Thyroid gland (tissue), 4 donors: ENCODE data around the gene ST3GAL4. TPM values are rescaled to one million over a fixed set of nuclear protein-coding genes. Genes with fewer than 3 reads are reported as not detected.
A peak's percentile ranks its signal among the peaks of the same experiment; 100 is the strongest.

Experiments
- DNase-seq, 2 donors: peaks; one replicate each; pipeline ENCODE4 v3.0.0-alpha.2; 2019
- H3K27ac ChIP-seq, 3 donors: fragments of 200-600 bp; sonication (generic); 1 replicate in 2 of 3; 2 replicates in 1 of 3; pipeline ENCODE4 v1.5.1; 2016 to 2019; ENCODE audit warnings: mild to moderate bottlenecking in 1 of 3, moderate library complexity in 1 of 3
- H3K27me3 ChIP-seq: fragments of 200-600 bp; sonication (generic); one replicate; pipeline ENCODE4 v1.5.1; 2019
- H3K36me3 ChIP-seq, 2 donors: fragments of 200-600 bp; sonication (generic); one replicate each; pipeline ENCODE4 v1.5.1; 2016 to 2019
- H3K4me1 ChIP-seq, 2 donors: fragments of 200-600 bp; sonication (generic); one replicate each; pipeline ENCODE4 v1.5.1; 2017 to 2019
- H3K4me3 ChIP-seq, 3 donors: fragments of 200-600 bp; sonication (generic); replicated peaks in 1 of 3; 1 replicate in 2 of 3; 2 replicates in 1 of 3; pipeline ENCODE4 v1.5.1; 2016; ENCODE audit warnings: mild to moderate bottlenecking in 1 of 3
- H3K9me3 ChIP-seq: fragments of 200-600 bp; sonication (generic); one replicate; pipeline ENCODE4 v1.5.1; 2017
- POLR2A ChIP-seq, 2 donors: fragments of 450-650 bp; IDR thresholded peaks; one replicate each; pipeline ENCODE4 v1.6.1; 2017; ENCODE audit warnings: antibody characterized with exemption in 2 of 2, mild to moderate bottlenecking in 2 of 2, moderate library complexity in 1 of 2
- WGBS, 2 donors: methylation state at CpG; one replicate each; pipeline ENCODE4 v1.1.5; 2017; 5-methylcytosine and 5-hydroxymethylcytosine counted together
- intact Hi-C: fragments of 100-400 bp; cut with DNase I; formaldehyde crosslinking; loops from one replicate; pipeline ENCODE4 v1.15.1; 2023
- total RNA-seq, 4 donors: library from RNA; depleted of rRNA; stranded (reverse); fragments of >200 nt; gene quantifications; one replicate each; pipeline ENCODE4 v1.2.3, GENCODE V29; 2016
- TF ChIP-seq, protein P1 (sequence below), 6 experiments: fragments of 200-600 bp in 3 of 6; fragments of 450-650 bp in 3 of 6; sonication (generic) in 3 of 6; IDR thresholded peaks; one replicate each; pipeline ENCODE4 v1.5.1; 2016 to 2019; ENCODE audit warnings: antibody characterized with exemption in 6 of 6, mild to moderate bottlenecking in 2 of 6, inconsistent platforms in 1 of 6, moderate library complexity in 1 of 6

The ST3GAL4 gene
- total RNA-seq, 4 donors from 2014 or later: 5.3 to 33.9 (median 26.4) TPM

GRCh38 chr11:126348806-126349582 lies 6.5 kb upstream of the ST3GAL4 start:
- no peak for TF ChIP-seq POLR2A (IDR thresholded peaks at IDR 0.05)
- TF ChIP-seq, protein P1, sequence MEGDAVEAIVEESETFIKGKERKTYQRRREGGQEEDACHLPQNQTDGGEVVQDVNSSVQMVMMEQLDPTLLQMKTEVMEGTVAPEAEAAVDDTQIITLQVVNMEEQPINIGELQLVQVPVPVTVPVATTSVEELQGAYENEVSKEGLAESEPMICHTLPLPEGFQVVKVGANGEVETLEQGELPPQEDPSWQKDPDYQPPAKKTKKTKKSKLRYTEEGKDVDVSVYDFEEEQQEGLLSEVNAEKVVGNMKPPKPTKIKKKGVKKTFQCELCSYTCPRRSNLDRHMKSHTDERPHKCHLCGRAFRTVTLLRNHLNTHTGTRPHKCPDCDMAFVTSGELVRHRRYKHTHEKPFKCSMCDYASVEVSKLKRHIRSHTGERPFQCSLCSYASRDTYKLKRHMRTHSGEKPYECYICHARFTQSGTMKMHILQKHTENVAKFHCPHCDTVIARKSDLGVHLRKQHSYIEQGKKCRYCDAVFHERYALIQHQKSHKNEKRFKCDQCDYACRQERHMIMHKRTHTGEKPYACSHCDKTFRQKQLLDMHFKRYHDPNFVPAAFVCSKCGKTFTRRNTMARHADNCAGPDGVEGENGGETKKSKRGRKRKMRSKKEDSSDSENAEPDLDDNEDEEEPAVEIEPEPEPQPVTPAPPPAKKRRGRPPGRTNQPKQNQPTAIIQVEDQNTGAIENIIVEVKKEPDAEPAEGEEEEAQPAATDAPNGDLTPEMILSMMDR (IDR thresholded peaks at IDR 0.05): no peak
- DNase-seq: no peak
- H3K36me3 ChIP-seq: peaks cover 0 to 5% of the 10 kb centered on the region in 2 donors
- H3K9me3 ChIP-seq: no peaks in the 10 kb centered on the region
- no peaks in the 10 kb centered on the region for H3K27me3 ChIP-seq
- intact Hi-C loops: no loop called here
- 62 to 68% methylated on average over 8 of the region's 8 CpGs for WGBS, 2 donors
- peak overlapping the region in 2 of 3 donors; percentile 27 to 45 for H3K27ac ChIP-seq
- H3K4me3 ChIP-seq: no peak overlapping the region
- peaks cover 0 to 22% of the 10 kb centered on the region in 2 donors for H3K4me1 ChIP-seq

DNA sequence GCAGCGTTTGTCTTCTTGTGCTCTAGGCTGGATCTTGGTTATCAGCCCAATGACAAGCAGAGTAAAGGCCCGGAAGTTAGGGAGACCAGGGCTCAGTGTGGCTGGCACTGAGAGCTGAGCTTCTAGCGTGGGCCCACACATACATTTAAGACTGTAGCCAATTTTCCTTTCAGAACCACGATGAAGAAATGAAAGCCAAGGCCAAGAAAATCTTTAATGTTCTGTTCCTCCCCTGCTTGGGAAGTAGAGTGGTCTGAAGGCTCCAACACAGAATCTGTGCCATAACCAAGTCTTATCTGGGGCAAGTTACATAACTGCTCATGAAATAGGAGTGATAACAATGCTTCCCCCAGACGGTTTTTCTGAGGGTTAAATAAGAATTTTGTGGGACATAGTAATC lies 4.7 kb upstream of the ST3GAL4 start:
- TF ChIP-seq, protein P1 (IDR thresholded peaks at IDR 0.05): no peak
- TF ChIP-seq POLR2A (IDR thresholded peaks at IDR 0.05): no peak
- 77 to 83% methylated on average over 5 of the region's 5 CpGs for WGBS, 2 donors
- Histone ChIP-seq H3K4me1 (peaks cover 7 to 28% of the 10 kb centered on the region in 2 donors), H3K36me3 (no peaks in the 10 kb centered on the region), H3K4me3 (no peak overlapping the region), H3K9me3 (no peaks in the 10 kb centered on the region), H3K27me3 (no peaks in the 10 kb centered on the region), H3K27ac (no peak overlapping the region)
- intact Hi-C loops: no loop called here
- no peak for DNase-seq

DNA sequence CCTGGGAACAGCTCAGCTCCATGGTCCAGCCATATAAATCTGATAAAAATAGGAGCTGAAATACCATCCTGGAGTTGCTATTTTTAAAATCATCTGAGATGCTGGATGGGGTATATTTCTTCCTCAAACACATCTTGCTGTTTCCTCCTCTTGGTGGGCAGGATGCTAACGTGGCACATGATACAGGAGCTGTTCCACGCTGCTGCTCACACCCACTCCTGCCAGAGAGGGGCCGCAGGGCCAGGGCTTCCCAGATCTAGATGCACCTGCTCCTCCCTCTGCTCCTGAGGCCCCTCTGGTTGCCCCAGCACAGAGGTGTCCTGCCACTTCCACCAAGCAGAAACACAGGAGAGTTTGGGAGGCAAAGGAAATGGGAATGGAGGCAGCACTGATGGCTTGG lies 3.3 kb upstream of the ST3GAL4 start:
- H3K27ac ChIP-seq: no peak overlapping the region
- H3K27me3 ChIP-seq: no peaks in the 10 kb centered on the region
- no peaks in the 10 kb centered on the region for H3K9me3 ChIP-seq
- intact Hi-C loops: no loop called here
- H3K4me3 ChIP-seq: no peak overlapping the region
- DNase-seq: no peak
- TF ChIP-seq, protein P1 (IDR thresholded peaks at IDR 0.05): no peak
- H3K36me3 ChIP-seq: no peaks in the 10 kb centered on the region
- peaks cover 7 to 40% of the 10 kb centered on the region in 2 donors for H3K4me1 ChIP-seq
- 67 to 86% methylated on average over 3 of the region's 3 CpGs for WGBS, 2 donors

DNA sequence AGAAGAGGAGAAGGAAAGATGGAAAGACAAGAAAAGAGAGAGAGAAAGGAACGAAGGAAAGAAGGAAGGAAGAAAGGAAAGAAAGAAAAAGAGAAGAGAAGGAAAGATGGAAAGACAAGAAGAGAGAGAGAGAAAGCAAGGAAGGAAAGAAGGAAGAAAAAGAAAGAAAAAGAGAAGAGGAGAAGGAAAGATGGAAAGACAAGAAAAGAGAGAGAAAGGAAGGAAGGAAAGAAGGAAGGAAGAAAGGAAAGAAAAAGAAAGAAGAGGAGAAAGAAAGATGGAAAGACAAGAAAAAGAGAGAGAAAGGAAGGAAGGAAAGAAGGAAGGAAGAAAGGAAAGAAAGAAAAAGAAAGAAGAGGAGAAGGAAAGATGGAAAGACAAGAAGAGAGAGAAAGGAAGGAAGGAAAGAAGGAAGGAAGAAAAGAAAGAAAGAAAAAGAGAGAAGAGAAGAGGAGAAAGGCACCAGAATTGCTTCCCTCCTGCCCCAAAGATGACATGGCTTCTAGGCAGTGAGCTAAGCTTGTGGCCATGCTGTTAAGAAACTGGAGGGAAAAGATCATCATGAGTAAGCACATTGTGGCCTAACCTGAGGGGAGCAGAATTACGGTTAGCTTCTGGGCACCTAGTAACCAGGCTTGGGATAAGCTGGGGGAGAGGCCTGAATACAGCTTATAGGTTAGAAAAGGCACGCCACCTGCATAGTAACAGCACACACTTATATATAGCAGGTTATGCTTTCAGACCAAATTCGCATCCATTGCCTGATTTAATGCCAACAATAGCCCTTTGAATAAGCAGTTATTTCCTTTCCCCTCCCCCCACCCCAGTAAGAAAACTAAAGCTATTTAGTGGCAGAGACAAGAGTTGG lies 2.3 kb upstream of the ST3GAL4 start:
- TF ChIP-seq, protein P1 (IDR thresholded peaks at IDR 0.05): no peak
- no peak for TF ChIP-seq POLR2A (IDR thresholded peaks at IDR 0.05)
- Histone ChIP-seq H3K27ac (no peak overlapping the region), H3K4me3 (no peak overlapping the region), H3K4me1 (peaks cover 7 to 38% of the 10 kb centered on the region in 2 donors), H3K9me3 (no peaks in the 10 kb centered on the region), H3K36me3 (no peaks in the 10 kb centered on the region), H3K27me3 (no peaks in the 10 kb centered on the region)
- DNase-seq: no peak
- intact Hi-C loops: no loop called here
- 84 to 87% methylated on average over 4 of the region's 4 CpGs for WGBS, 2 donors
